Measurements from ENCODE around the gene THTPA.

THTPA gene

GRCh38 chr14:23550812-23551265 is 5.2 kb upstream of the THTPA start:
- in situ Hi-C loops (cut with MboI; ENCODE audit: low sequenced_read_pairs), result loop anchor here (10.0 kb wide), 1 partner anchor 66 kb away; no protein-coding TSS in a partner anchor

- in situ Hi-C loops (cut with MboI; ENCODE audit: low sequenced_read_pairs), result loop anchor here (10.0 kb wide), 1 partner anchor 67 kb away; no protein-coding TSS in a partner anchor
These were observed 4.6 kb upstream of the THTPA start, which contains the start of gene ZFHX2 for GRCh38 chr14:23551266-23552028. Gene ZFHX2, minus strand, starts transcription at chr14:23551765. Its CDS starts 16,440 bp downstream, at chr14:23535325.

GRCh38 chr14:23555533-23555881 is 564 bp upstream of the THTPA start:
- in situ Hi-C loops (cut with MboI; ENCODE audit: low sequenced_read_pairs), result loop anchor here (10.0 kb wide), 1 partner anchor 71 kb away; no protein-coding TSS in a partner anchor

- in situ Hi-C loops (cut with MboI; ENCODE audit: low sequenced_read_pairs), result loop anchor here (10.0 kb wide), 1 partner anchor 72 kb away; no protein-coding TSS in a partner anchor
These were observed 799 bp downstream of the THTPA start for GRCh38 chr14:23556700-23557440.

- in situ Hi-C loops (cut with MboI; ENCODE audit: low sequenced_read_pairs), result loop anchor here (10.0 kb wide), 1 partner anchor 73 kb away; no protein-coding TSS in a partner anchor
These were observed 1.4 kb downstream of the THTPA start for GRCh38 chr14:23557521-23557920.

GRCh38 chr14:23557946-23558345 is 1.9 kb downstream of the THTPA start:
- in situ Hi-C loops (cut with MboI; ENCODE audit: low sequenced_read_pairs), result loop anchor here (10.0 kb wide), 1 partner anchor 73 kb away; no protein-coding TSS in a partner anchor

- in situ Hi-C loops (cut with MboI; ENCODE audit: low sequenced_read_pairs), result loop anchor here (10.0 kb wide), 1 partner anchor 74 kb away; no protein-coding TSS in a partner anchor
These were observed 2.4 kb downstream of the THTPA start for GRCh38 chr14:23558346-23559009.

- in situ Hi-C loops (cut with MboI; ENCODE audit: low sequenced_read_pairs), result loop anchor here (10.0 kb wide), 1 partner anchor 74 kb away; no protein-coding TSS in a partner anchor
These were observed 3.2 kb downstream of the THTPA start for GRCh38 chr14:23559010-23559925.

GRCh38 chr14:23559926-23560520 is 4.0 kb downstream of the THTPA start:
- in situ Hi-C loops (cut with MboI; ENCODE audit: low sequenced_read_pairs), result loop anchor here (10.0 kb wide), 1 partner anchor 75 kb away; no protein-coding TSS in a partner anchor

- in situ Hi-C loops (cut with MboI; ENCODE audit: low sequenced_read_pairs), result no loop called here
These were observed 5.2 kb downstream of the THTPA start for GRCh38 chr14:23561259-23561658.

- in situ Hi-C loops (cut with MboI; ENCODE audit: low sequenced_read_pairs), result no loop called here
These were observed 6.1 kb downstream of the THTPA start for GRCh38 chr14:23561873-23562821.

GRCh38 chr14:23562822-23563472 is 6.9 kb downstream of the THTPA start:
- in situ Hi-C loops (cut with MboI; ENCODE audit: low sequenced_read_pairs), result no loop called here

GRCh38 chr14:23563473-23564180 is 7.6 kb downstream of the THTPA start:
- in situ Hi-C loops (cut with MboI; ENCODE audit: low sequenced_read_pairs), result no loop called here

- in situ Hi-C loops (cut with MboI; ENCODE audit: low sequenced_read_pairs), result no loop called here
These were observed 8.2 kb downstream of the THTPA start for GRCh38 chr14:23564181-23564812.

GRCh38 chr14:23564876-23565275 is 8.8 kb downstream of the THTPA start:
- in situ Hi-C loops (cut with MboI; ENCODE audit: low sequenced_read_pairs), result no loop called here

- in situ Hi-C loops (cut with MboI; ENCODE audit: low sequenced_read_pairs), result no loop called here
These were observed 9.6 kb downstream of the THTPA start for GRCh38 chr14:23565626-23566025.

Data from HL-60/S4 treated with retinoic acid at 250 ng/mL for 4 days and 3 days (cell line).